Skeletal muscle tissue (tissue), 5 donors: ENCODE measurements around the gene TNFRSF18. TPM values are rescaled to one million over a fixed set of nuclear protein-coding genes. Genes with fewer than 3 reads are reported as not detected.
A peak's percentile ranks its signal among the peaks of the same experiment; 100 is the strongest.

Source experiments
- H3K27ac ChIP-seq: one replicate; pipeline ENCODE4 v1.7.0; 2013; ENCODE audit warnings: mild to moderate bottlenecking, low read depth, low read length, inconsistent platforms
- H3K27me3 ChIP-seq, 3 donors: one replicate each; pipeline ENCODE4 v1.7.0; 2013; ENCODE audit warnings: low read length in 3 of 3; ENCODE audit not compliant: control insufficient read depth in 3 of 3, insufficient read depth in 3 of 3
- H3K36me3 ChIP-seq, 3 donors: one replicate each; pipeline ENCODE4 v1.7.0; 2013; ENCODE audit warnings: low read length in 3 of 3; ENCODE audit not compliant: control insufficient read depth in 3 of 3, insufficient read depth in 3 of 3
- H3K4me1 ChIP-seq, 3 donors: one replicate each; pipeline ENCODE4 v1.7.0; 2013; ENCODE audit warnings: low read length in 3 of 3, mild to moderate bottlenecking in 3 of 3; ENCODE audit not compliant: control insufficient read depth in 3 of 3, insufficient read depth in 3 of 3
- H3K4me3 ChIP-seq, 3 donors: one replicate each; pipeline ENCODE4 v1.7.0; 2013; ENCODE audit warnings: low read length in 3 of 3
- H3K9ac ChIP-seq, 3 donors: one replicate each; pipeline ENCODE4 v1.7.0; 2013; ENCODE audit warnings: low read length in 3 of 3, mild to moderate bottlenecking in 3 of 3, moderate library complexity in 2 of 3, low read depth in 1 of 3
- H3K9me3 ChIP-seq, 3 donors: one replicate each; pipeline ENCODE4 v1.7.0; 2013; ENCODE audit warnings: low read length in 3 of 3; ENCODE audit not compliant: control insufficient read depth in 3 of 3
- small RNA-seq: library from RNA; depleted of rRNA; stranded (forward); fragments of <200 nt; gene quantifications from one replicate; pipeline ENCODE3, GENCODE V24; 2014
- total RNA-seq: library from RNA; depleted of rRNA; stranded (reverse); fragments of >200 nt; gene quantifications from one replicate; pipeline ENCODE4 v1.2.3, GENCODE V29; 2014
- donor health status: Osteomylitis.

The TNFRSF18 gene
- total RNA-seq, 1 donor from 2014 or later, result 1.6 TPM

DNA sequence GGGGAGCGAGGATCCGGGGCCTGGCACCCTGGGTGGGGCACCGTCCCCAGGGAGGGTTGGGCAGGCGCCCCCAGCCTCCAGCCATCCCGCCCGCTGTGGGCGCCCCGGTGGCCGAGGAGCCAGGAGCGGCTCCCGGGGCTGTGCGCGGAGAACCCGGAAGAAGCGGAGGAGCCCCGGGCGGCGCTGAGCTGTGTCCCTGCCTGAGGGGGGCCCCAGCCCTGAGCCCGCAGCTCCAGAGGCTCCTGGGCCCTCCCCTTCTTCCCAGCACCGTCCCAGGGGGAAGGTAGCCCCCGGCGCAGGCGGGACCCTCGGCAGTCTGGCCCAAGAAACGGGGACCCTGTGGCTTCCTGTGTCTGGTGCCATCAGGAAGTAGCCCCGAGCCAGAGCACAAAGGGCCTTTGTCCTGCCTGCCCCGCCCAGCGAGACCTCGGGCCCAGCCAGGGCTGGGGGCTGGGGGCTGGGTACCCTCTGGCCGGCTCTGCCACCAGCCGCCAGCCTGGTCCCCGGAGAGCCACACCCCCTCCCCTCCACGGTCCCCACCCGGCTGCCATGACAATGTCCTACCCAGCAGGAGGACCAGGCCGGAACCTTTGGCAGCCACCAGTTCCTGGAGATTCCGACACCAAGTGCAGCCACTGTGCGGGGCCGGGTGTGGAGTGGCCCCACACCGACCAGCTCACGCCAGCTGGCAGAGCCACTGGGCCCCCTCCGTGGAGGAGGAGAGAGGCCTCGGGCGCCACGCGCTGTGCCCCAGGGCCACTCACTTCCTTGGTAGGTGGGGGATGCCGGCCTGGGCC lies 48.3 kb downstream of the TNFRSF18 start:
- peaks cover 5 to 28% (median 6%) of the 10 kb centered on the region in 3 donors for H3K27me3 ChIP-seq
- no peaks in the 10 kb centered on the region for H3K36me3 ChIP-seq
- H3K4me3 ChIP-seq, result peak overlapping the region; percentile 59 to 74 (median 67)
- peak overlapping the region; percentile 75 for H3K27ac ChIP-seq
- no peaks in the 10 kb centered on the region for H3K9me3 ChIP-seq
- H3K4me1 ChIP-seq, result peaks cover 4 to 11% (median 6%) of the 10 kb centered on the region in 3 donors
- peak overlapping the region; percentile 72 to 85 (median 76) for H3K9ac ChIP-seq

DNA sequence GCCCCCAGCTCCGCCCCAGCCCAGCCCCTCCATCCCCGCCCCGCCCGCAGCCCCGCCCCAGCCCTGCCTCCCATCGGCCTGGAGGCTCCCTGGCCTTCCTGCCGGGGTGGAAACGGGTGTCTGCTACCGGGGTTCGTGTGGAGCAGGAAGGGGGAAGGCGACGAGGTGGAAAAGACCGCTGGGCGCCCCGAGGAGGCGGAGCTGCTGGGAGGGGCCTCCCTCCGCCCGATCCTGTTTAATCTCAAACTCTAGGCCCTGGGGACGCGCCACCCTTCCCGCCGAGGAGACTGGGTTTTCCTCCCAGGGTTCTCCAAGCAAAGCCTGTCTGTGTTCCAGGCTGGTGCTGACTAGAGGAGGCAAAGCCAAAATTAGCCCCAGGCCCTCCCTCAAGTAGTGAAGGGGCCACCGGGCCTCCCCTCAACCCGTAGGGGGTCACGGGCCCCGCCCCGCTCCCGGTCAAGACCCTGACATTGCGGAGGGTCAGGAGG lies 48.9 kb downstream of the TNFRSF18 start:
- Histone ChIP-seq H3K36me3 (no peaks in the 10 kb centered on the region), H3K9ac (peak overlapping the region; percentile 72 to 85 (median 76)), H3K4me1 (peaks cover 4 to 11% (median 6%) of the 10 kb centered on the region in 3 donors), H3K4me3 (peak overlapping the region; percentile 59 to 74 (median 67)), H3K27ac (peak overlapping the region; percentile 75), H3K9me3 (no peaks in the 10 kb centered on the region), H3K27me3 (peaks cover 5 to 25% (median 6%) of the 10 kb centered on the region in 3 donors)

GRCh38 chr1:1157033-1157365 lies 49.4 kb downstream of the TNFRSF18 start:
- Histone ChIP-seq H3K36me3 (no peaks in the 10 kb centered on the region), H3K9ac (no peak overlapping the region), H3K27ac (no peak overlapping the region), H3K27me3 (peaks cover under 1 to 23% (median 6%) of the 10 kb centered on the region in 3 donors), H3K4me3 (no peak overlapping the region), H3K9me3 (no peaks in the 10 kb centered on the region), H3K4me1 (peaks cover 4 to 11% (median 6%) of the 10 kb centered on the region in 3 donors)

- Histone ChIP-seq H3K27me3 (peaks cover 0 to 22% (median 6%) of the 10 kb centered on the region in 3 donors), H3K9me3 (no peaks in the 10 kb centered on the region), H3K4me3 (no peak overlapping the region), H3K27ac (no peak overlapping the region), H3K4me1 (peaks cover 4 to 11% (median 6%) of the 10 kb centered on the region in 3 donors), H3K36me3 (no peaks in the 10 kb centered on the region), H3K9ac (no peak overlapping the region)
Observed at GRCh38 chr1:1156140-1157032, 50.0 kb downstream of the TNFRSF18 start.

DNA sequence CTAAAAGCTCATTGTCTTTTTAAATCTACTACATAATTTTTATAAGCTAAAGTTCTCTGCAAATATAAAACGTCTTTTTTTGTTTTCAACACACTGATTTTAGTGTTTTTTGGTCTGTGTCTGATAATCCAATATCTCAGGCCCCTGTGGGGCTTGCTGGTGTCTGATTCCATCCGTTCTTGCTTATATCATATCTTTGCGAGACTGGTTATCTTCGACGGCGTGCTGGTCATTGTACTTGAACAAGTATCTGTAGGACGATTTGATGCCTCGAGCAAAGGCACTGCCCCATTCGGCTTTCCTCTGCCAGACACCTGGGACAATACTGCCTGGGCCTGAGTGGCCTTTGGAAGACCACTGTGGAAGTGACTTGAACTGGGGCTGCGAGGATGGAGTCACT lies 51.1 kb downstream of the TNFRSF18 start:
- no peaks in the 10 kb centered on the region for H3K36me3 ChIP-seq
- H3K4me3 ChIP-seq, result no peak overlapping the region
- peaks cover 0 to 22% (median 6%) of the 10 kb centered on the region in 3 donors for H3K27me3 ChIP-seq
- H3K27ac ChIP-seq, result no peak overlapping the region
- peaks cover 4 to 11% (median 6%) of the 10 kb centered on the region in 3 donors for H3K4me1 ChIP-seq
- no peaks in the 10 kb centered on the region for H3K9me3 ChIP-seq
- no peak overlapping the region for H3K9ac ChIP-seq

GRCh38 chr1:1153874-1154273 lies 52.5 kb downstream of the TNFRSF18 start:
- Histone ChIP-seq H3K27me3 (peaks cover 0 to 21% (median 6%) of the 10 kb centered on the region in 3 donors), H3K9me3 (no peaks in the 10 kb centered on the region)

More at GRCh38 chr1:1153874-1154273, 52.5 kb downstream of the TNFRSF18 start:
- no peak overlapping the region for H3K9ac ChIP-seq
- no peak overlapping the region for H3K4me3 ChIP-seq
- H3K27ac ChIP-seq, result no peak overlapping the region
- peaks cover 4 to 11% (median 6%) of the 10 kb centered on the region in 3 donors for H3K4me1 ChIP-seq
- no peaks in the 10 kb centered on the region for H3K36me3 ChIP-seq

Small RNA genes lying within 50 kb of the gene (small RNA-seq; reads per million reads assigned to genes)
- gene MIR200A (2.1 reads per million, percentile 86 among the genes with 10 or more reads in this experiment), gene MIR200B (4.8 reads per million, percentile 90 among the genes with 10 or more reads in this experiment), gene MIR429 (3.6 reads per million, percentile 89 among the genes with 10 or more reads in this experiment)

Other genes starting within 250 kb of the TNFRSF18 start
- 47.0 TPM for gene NOC2L, start 247.3 kb downstream of the TNFRSF18 start, total RNA-seq
- 1.0 TPM for gene KLHL17, start 246.0 kb downstream of the TNFRSF18 start, total RNA-seq
- gene PLEKHN1, start 240.1 kb downstream of the TNFRSF18 start, total RNA-seq, result not detected
- 3.1 TPM for gene PERM1, start 224.5 kb downstream of the TNFRSF18 start, total RNA-seq
- gene HES4, start 206.5 kb downstream of the TNFRSF18 start, total RNA-seq, result 7.3 TPM
- gene ISG15, start 193.1 kb downstream of the TNFRSF18 start, total RNA-seq, result 23.5 TPM
- gene AGRN, start 186.5 kb downstream of the TNFRSF18 start, total RNA-seq, result 14.6 TPM
- gene RNF223, start 132.3 kb downstream of the TNFRSF18 start, total RNA-seq, result not detected
- gene C1orf159, start 90.5 kb downstream of the TNFRSF18 start, total RNA-seq, result 2.1 TPM
- not detected for gene TTLL10, start 32.7 kb downstream of the TNFRSF18 start, total RNA-seq
- 0.52 TPM for gene TNFRSF4, start 7.6 kb upstream of the TNFRSF18 start, total RNA-seq
- gene SDF4, start 25.4 kb upstream of the TNFRSF18 start, total RNA-seq, result 28.2 TPM
- 10.4 TPM for gene B3GALT6, start 25.6 kb upstream of the TNFRSF18 start, total RNA-seq
- gene C1QTNF12, start 40.1 kb upstream of the TNFRSF18 start, total RNA-seq, result 1.0 TPM
- gene UBE2J2, start 67.3 kb upstream of the TNFRSF18 start, total RNA-seq, result 28.7 TPM
- gene SCNN1D, start 73.8 kb upstream of the TNFRSF18 start, total RNA-seq, result 0.52 TPM
- 23.5 TPM for gene ACAP3, start 101.3 kb upstream of the TNFRSF18 start, total RNA-seq
- gene PUSL1, start 102.0 kb upstream of the TNFRSF18 start, total RNA-seq, result 4.7 TPM
- gene INTS11, start 118.1 kb upstream of the TNFRSF18 start, total RNA-seq, result 27.1 TPM
- 8.4 TPM for gene CPTP, start 118.2 kb upstream of the TNFRSF18 start, total RNA-seq
- gene TAS1R3, start 124.7 kb upstream of the TNFRSF18 start, total RNA-seq, result 1.6 TPM
- gene DVL1, start 142.8 kb upstream of the TNFRSF18 start, total RNA-seq, result 44.9 TPM
- 60.0 TPM for gene MXRA8, start 152.0 kb upstream of the TNFRSF18 start, total RNA-seq
- 51.7 TPM for gene AURKAIP1, start 168.6 kb upstream of the TNFRSF18 start, total RNA-seq
- 55.3 TPM for gene CCNL2, start 192.7 kb upstream of the TNFRSF18 start, total RNA-seq
- 75.7 TPM for gene MRPL20, start 200.7 kb upstream of the TNFRSF18 start, total RNA-seq
- gene ANKRD65, start 214.7 kb upstream of the TNFRSF18 start, total RNA-seq, result 5.7 TPM
- gene VWA1, start 229.1 kb upstream of the TNFRSF18 start, total RNA-seq, result 11.0 TPM
- not detected for gene ATAD3C, start 243.1 kb upstream of the TNFRSF18 start, total RNA-seq